Stimulated activated naive CD8-positive, alpha-beta T cell treated with anti-CD3 and anti-CD28 coated beads, Interleukin-15, amount 100 ng/mL, for 72 hours (primary cell): ENCODE results near the gene ADIRF.
"Not testable (repeated sequence)": the region's sequence is repeated elsewhere in the genome, so short reads cannot be mapped to it uniquely, and the experiment has no call there.

ENCODE experiments used
- ATAC-seq: fragments of 150-1000 bp; cut with Tn5 transposase; 2 replicates; pipeline ENCODE4 v1.10.0; 2021; ENCODE audit warnings: mild to moderate bottlenecking, moderate library complexity
- DNase-seq, 2 donors: peaks; one replicate each; pipeline ENCODE4 v3.0.0; 2021 to 2022
- H3K27ac Mint-ChIP-seq, 2 donors: one replicate each; pipeline ENCODE4 v1.8.0; 2022; ENCODE audit warnings: mild to moderate bottlenecking in 2 of 2, mixed read lengths in 2 of 2, moderate library complexity in 2 of 2
- H3K27me3 Mint-ChIP-seq: one replicate; pipeline ENCODE4 v1.8.0; 2022; ENCODE audit warnings: mixed read lengths
- H3K4me1 Mint-ChIP-seq: one replicate; pipeline ENCODE4 v1.8.0; 2022; ENCODE audit warnings: mild to moderate bottlenecking, mixed read lengths
- H3K4me3 Mint-ChIP-seq, 2 donors: one replicate each; pipeline ENCODE4 v1.8.0; 2022; ENCODE audit warnings: mild to moderate bottlenecking in 2 of 2, mixed read lengths in 2 of 2, moderate library complexity in 1 of 2
- H3K9me3 Mint-ChIP-seq, 2 donors: one replicate each; pipeline ENCODE4 v1.8.0; 2022; ENCODE audit warnings: mixed read lengths in 2 of 2

The ADIRF gene

DNA sequence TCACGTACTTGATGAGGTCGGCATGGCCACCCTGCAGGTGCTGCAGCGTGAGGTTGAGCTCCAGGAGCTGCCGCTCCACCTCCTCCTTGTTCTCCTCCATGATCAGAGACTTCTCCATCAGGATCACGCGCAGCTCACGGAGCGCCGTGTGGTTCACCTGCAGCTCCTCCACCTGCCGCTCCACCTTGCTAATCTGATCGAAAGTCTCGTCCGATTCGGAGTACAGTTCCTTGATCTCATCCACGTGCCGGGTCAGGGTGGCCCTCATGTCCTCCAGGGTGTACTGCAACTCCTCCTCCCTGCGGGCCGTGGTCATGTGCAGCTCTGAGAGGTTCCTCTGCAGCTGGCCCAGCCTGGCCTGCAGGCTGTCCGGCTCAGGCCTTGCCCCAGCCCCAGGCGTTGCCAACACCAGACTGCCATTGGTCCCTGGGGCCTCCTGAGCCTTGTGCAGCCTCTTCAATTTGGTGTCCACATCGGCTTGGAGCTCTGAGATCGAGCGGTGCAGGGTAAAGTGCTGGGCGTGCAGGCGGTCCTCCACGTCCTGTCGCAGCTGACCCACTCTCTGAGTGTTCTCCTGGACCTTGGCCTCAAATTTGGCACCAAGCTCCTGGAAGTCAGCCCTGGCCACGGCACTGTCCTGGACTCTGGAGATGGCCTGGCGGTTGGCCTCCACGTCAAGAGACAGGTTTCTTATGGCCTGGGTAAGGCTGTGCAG is 24.8 kb upstream of the ADIRF start:
- Mint-ChIP-seq H3K4me1 (peaks cover 5% of the 10 kb centered on the region), H3K4me3 (no peak overlapping the region), H3K27ac (no peak overlapping the region), H3K27me3 (no peaks in the 10 kb centered on the region), H3K9me3 (no peaks in the 10 kb centered on the region)
- DNase-seq = no peak
- ATAC-seq = no peak

- H3K27me3 Mint-ChIP-seq = no peaks in the 10 kb centered on the region
- H3K4me3 Mint-ChIP-seq = no peak overlapping the region
- peaks cover 5% of the 10 kb centered on the region for H3K4me1 Mint-ChIP-seq
- ATAC-seq = no peak
- H3K9me3 Mint-ChIP-seq = no peaks in the 10 kb centered on the region
- DNase-seq = no peak
- H3K27ac Mint-ChIP-seq = no peak overlapping the region
Measured at GRCh38 chr10:86944031-86944419, 24.3 kb upstream of the ADIRF start.

DNA sequence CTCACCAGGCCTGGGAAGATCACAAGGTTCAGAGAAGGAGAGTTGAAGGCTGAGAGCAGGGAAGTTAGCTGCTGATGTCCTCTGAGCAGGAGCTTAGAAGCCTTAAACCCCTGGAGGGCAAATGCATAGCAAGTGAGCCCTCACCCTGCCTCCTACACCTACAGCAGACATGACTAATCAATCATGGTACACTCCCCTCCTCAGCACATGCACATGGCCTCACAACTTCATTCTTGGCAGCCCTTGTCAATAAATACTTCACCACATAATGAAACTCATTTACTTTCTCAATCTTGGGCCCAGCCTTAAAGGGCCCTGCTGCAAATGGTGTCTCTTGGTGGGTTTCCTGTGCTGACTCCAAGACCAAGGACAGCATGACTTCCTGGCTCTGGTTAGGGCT is 23.8 kb upstream of the ADIRF start:
- Mint-ChIP-seq H3K4me3 (no peak overlapping the region), H3K4me1 (peaks cover 3% of the 10 kb centered on the region), H3K9me3 (no peaks in the 10 kb centered on the region), H3K27me3 (no peaks in the 10 kb centered on the region), H3K27ac (peak overlapping the region; percentile 13 to 68)
- ATAC-seq (no peak), DNase-seq (no peak)

DNA sequence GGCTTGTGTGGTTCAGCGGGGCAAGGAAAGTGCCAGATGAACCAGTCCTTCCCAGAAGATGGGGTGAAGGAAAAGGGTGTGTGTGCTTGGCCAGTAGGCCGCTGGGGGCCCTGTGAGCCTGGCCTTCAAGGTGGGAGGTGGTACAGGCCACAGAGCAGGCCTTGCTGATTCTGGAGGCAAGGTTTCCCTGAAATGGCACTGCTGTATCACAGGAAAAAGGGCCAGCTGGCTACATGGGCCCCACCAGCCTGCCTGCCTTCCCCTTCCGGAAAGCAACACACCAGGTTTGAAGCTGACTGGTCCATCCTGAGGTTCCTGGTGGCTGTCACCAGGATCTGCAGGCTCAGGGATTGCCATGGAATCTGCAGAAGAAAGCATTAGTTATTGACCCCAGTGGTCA is 23.4 kb upstream of the ADIRF start:
- ATAC-seq = no peak
- Mint-ChIP-seq H3K27ac (peak overlapping the region; percentile 13 to 68), H3K27me3 (no peaks in the 10 kb centered on the region), H3K4me1 (no peaks in the 10 kb centered on the region), H3K4me3 (no peak overlapping the region), H3K9me3 (no peaks in the 10 kb centered on the region)
- DNase-seq = no peak

DNA sequence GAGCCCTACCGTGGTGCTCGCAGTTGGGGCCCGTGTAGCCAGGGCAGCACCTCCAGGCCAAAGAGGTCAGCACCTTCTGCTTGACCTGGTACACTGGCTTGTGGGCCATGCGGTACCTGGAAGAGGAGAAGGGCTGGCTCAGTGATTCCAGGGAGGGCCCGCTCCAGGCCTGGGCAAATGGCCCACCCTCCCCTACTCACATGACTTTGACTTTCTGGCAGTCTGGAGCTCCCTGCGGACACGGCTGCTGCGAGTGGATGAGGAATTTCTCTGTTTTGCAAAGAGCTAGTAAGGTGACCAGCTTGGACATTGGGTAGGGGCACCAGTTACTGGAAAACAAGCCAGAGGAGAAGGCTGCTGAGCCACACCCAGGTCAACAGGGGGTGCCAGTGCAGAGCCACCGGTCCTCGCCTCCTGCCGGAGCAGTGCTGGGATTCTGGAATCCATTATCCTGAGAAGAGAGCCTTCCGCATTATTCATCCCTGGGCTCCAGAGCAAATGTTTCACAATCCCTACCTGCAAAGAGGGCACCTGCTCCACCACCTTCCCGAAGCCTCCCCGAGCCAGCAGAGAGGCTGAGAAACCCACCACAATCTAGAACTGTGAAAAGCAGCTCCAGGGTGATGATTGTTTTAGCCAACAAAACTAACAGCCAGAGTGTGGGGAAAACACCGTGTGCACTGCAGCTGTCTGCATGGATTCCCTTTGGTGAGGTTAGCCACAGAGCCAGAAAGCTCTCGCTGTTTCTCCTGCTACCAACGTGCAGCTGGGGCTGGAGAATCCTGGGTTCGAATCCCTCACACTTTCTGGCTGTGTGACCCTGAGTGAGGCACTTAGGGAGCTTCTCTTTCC is 22.7 kb upstream of the ADIRF start:
- no peak for ATAC-seq
- peaks cover 6% of the 10 kb centered on the region for H3K4me1 Mint-ChIP-seq
- peak in 1 of 2 donors; percentile 6 for DNase-seq
- H3K27ac Mint-ChIP-seq = no peak overlapping the region
- H3K4me3 Mint-ChIP-seq = no peak overlapping the region
- no peaks in the 10 kb centered on the region for H3K9me3 Mint-ChIP-seq
- H3K27me3 Mint-ChIP-seq = no peaks in the 10 kb centered on the region

GRCh38 chr10:86946213-86947155 is 21.8 kb upstream of the ADIRF start:
- Mint-ChIP-seq H3K4me1 (peaks cover 9% of the 10 kb centered on the region), H3K27ac (no peak overlapping the region), H3K4me3 (no peak overlapping the region), H3K27me3 (no peaks in the 10 kb centered on the region), H3K9me3 (no peaks in the 10 kb centered on the region)
- ATAC-seq = no peak
- DNase-seq = no peak

GRCh38 chr10:86947806-86948205 is 20.5 kb upstream of the ADIRF start:
- H3K4me3 Mint-ChIP-seq, ATAC-seq, H3K27me3 Mint-ChIP-seq, H3K4me1 Mint-ChIP-seq, H3K27ac Mint-ChIP-seq, DNase-seq: not testable (repeated sequence)
- peaks cover 9 to 12% of the 10 kb centered on the region in 2 donors for H3K9me3 Mint-ChIP-seq

DNA sequence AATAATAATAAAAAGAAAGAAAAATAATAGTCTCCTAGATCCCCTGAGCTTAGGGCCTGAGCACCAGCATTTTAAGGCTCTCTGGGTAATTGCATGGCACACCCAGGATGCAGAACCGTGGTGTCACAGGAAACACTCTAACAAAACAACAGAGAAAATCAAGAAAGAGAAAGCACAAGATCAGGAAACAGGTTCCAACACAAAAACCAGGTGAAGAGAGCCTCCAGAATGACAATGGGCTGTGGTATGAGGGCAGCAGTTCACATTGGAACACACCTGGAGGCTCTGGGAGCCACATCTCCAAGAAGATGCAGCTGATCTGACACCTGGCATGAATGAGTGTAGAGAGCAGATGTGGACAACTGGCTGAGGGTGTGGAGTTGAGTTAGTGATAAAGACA is 17.9 kb upstream of the ADIRF start:
- Mint-ChIP-seq H3K27ac (peak overlapping the region; percentile 1 to 10), H3K27me3 (no peaks in the 10 kb centered on the region)
- ATAC-seq = no peak

GRCh38 chr10:86951184-86951761 is 17.0 kb upstream of the ADIRF start:
- H3K9me3 Mint-ChIP-seq = peaks cover 9 to 24% of the 10 kb centered on the region in 2 donors
- no peak overlapping the region for H3K4me3 Mint-ChIP-seq
- ATAC-seq = no peak
- no peak for DNase-seq
- peaks cover 9% of the 10 kb centered on the region for H3K4me1 Mint-ChIP-seq
- no peak overlapping the region for H3K27ac Mint-ChIP-seq
- no peaks in the 10 kb centered on the region for H3K27me3 Mint-ChIP-seq

More for the DNA sequence above, 17.9 kb upstream of the ADIRF start:
- no peak for DNase-seq
- H3K4me3 Mint-ChIP-seq = no peak overlapping the region
- peaks cover 9 to 24% of the 10 kb centered on the region in 2 donors for H3K9me3 Mint-ChIP-seq
- H3K4me1 Mint-ChIP-seq = peaks cover 9% of the 10 kb centered on the region

- ATAC-seq = no peak
- H3K27ac Mint-ChIP-seq = peak overlapping the region in 1 of 2 donors; percentile 68
- DNase-seq = no peak
- peaks cover 9% of the 10 kb centered on the region for H3K4me1 Mint-ChIP-seq
- peaks cover 9 to 24% of the 10 kb centered on the region in 2 donors for H3K9me3 Mint-ChIP-seq
- no peaks in the 10 kb centered on the region for H3K27me3 Mint-ChIP-seq
- H3K4me3 Mint-ChIP-seq = no peak overlapping the region
Measured at GRCh38 chr10:86952106-86952505, 16.2 kb upstream of the ADIRF start.

DNA sequence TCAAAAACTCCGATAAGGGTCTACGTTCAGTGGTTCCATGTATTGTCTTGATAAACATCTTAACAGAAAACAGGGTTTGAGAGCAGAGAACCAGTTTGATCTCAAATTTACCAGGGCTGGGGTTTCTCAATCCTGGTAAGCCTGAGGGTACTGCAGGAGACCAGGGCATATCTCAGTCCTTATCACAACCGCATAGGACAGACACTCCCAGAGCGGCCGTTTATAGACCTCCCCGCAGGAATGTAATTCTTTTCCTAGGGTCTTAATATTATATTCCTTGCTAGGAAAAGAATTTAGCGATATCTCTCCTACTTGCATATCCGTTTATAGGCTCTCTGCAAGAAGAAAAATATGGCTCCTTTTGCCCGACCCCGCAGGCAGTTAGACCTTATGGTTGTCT is 15.6 kb upstream of the ADIRF start:
- not testable (repeated sequence) for H3K4me1 Mint-ChIP-seq, ATAC-seq, DNase-seq, H3K27me3 Mint-ChIP-seq, H3K4me3 Mint-ChIP-seq, H3K27ac Mint-ChIP-seq
- H3K9me3 Mint-ChIP-seq = peaks cover 9 to 24% of the 10 kb centered on the region in 2 donors

DNA sequence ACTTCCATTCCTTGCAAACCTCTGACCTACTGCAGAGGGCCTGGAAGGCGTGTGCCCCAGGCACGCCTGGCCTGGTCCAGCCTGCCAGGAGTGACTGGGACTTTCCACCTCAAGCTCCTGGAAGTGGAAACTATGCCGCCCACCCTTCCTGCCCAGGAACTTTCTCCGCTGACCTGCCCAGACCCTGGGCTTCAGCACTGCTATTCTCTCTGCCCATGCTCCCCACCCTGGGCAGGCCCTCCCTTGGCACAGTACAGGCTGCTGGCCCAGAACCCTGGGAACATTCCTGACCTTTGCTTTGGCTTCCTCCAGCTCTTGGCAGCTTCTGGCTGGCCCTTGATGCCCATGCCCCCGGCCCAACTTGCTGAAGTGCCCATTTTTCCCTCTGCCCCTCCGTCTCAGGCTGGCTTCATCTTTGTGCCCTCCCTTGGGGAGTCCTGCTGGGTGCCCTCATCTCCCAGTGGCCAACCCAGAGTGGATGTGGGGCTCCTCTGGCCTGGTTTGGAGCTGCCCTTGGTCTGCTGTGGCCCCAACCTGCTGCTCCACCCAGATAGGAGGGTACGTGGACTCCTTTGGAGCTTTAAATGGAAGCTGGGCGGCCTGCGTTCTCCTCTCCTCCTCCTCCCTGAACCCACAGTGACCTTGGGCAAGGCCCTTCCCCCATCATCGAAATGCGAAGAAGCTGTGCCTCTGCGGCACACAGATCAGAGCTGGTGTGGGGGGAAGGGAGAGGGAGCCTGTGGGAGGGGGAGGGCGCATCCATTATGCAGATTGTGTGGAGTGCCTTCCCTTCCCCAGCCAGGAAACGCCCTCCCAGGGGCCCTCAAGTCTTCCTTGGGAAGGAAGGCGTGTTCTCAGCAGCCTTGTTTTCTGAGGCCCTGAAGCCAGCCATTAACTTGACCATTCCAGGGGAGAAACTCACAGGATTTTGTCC is 14.3 kb upstream of the ADIRF start:
- DNase-seq (no peak), ATAC-seq (no peak)
- H3K27ac Mint-ChIP-seq = no peak overlapping the region
- no peak overlapping the region for H3K4me3 Mint-ChIP-seq
- H3K9me3 Mint-ChIP-seq = peaks cover 9 to 24% of the 10 kb centered on the region in 2 donors
- H3K4me1 Mint-ChIP-seq = peaks cover 9% of the 10 kb centered on the region
- no peaks in the 10 kb centered on the region for H3K27me3 Mint-ChIP-seq

DNA sequence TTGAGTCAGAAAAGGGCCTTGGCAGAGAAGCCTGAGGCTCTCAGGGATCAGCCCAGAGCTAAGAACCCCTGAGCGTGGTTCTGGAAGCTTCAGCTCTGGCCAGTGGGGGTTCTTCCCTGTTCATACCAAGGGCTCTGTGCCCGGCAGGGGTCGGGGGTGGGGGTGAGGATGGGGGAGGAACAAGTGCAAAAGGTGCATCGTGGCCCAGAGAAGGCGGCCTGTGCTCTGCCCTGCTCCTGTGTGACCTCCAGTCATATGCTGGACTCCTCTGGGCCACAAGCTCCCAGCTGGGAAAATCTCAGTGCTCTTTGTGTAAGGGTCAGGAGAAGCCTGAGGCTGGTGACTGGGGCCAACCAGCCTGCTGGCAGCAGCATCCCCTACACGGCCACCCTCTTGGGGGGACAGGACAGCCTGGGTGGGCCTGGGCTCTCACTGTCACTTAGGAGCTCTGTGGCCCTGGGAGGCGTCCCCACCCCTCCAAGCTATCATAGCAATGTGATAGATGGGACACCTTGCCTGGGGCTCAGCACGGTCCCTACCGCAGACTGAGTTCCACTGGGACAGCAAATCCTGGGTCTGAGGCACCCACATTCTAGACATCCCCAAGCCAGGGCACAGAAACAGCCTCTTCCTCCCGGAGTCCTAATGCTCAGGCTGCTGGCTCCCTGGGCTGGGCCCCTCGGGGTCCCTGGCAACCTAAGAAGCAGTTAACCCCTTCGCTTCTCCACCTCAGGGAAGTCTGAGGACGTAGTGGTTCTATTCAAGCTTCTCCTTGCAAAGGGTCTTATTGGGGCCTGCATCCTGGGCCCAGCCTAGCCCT is 13.4 kb upstream of the ADIRF start:
- H3K27me3 Mint-ChIP-seq = no peaks in the 10 kb centered on the region
- no peak overlapping the region for H3K27ac Mint-ChIP-seq
- H3K4me1 Mint-ChIP-seq = peaks cover 9% of the 10 kb centered on the region
- no peak for DNase-seq
- peaks cover 9 to 24% of the 10 kb centered on the region in 2 donors for H3K9me3 Mint-ChIP-seq
- ATAC-seq = no peak
- no peak overlapping the region for H3K4me3 Mint-ChIP-seq
